Liver (tissue), 9 donors: ENCODE results near the gene PREP. TPM values are rescaled to one million over a fixed set of nuclear protein-coding genes. Genes with fewer than 3 reads are reported as not detected.

Experiments
- DNase-seq: peaks from one replicate; pipeline ENCODE4 v3.0.0-alpha.2; 2017; ENCODE audit warnings: low spot score
- H3K27ac ChIP-seq, 2 donors: one replicate each; pipeline ENCODE4 v1.7.0; 2013; ENCODE audit warnings: inconsistent platforms in 2 of 2, low read length in 2 of 2, control low read depth in 1 of 2, low read depth in 1 of 2, mild to moderate bottlenecking in 1 of 2
- H3K27me3 ChIP-seq, 4 donors: one replicate each; pipeline versions ENCODE4 v1.6.1 to v1.7.0; 2013; ENCODE audit warnings: low read length in 3 of 4, inconsistent platforms in 1 of 4, mild to moderate bottlenecking in 1 of 4, moderate library complexity in 1 of 4; ENCODE audit not compliant: control insufficient read depth in 4 of 4, insufficient read depth in 4 of 4
- H3K36me3 ChIP-seq, 4 donors: one replicate each; pipeline versions ENCODE4 v1.6.1 to v1.7.0; 2013; ENCODE audit warnings: low read length in 3 of 4, mild to moderate bottlenecking in 3 of 4, low read depth in 1 of 4, moderate library complexity in 1 of 4; ENCODE audit not compliant: control insufficient read depth in 4 of 4, insufficient read depth in 3 of 4
- H3K4me1 ChIP-seq, 4 donors: one replicate each; pipeline versions ENCODE4 v1.6.1 to v1.7.0; 2013; ENCODE audit warnings: low read length in 3 of 4, mild to moderate bottlenecking in 3 of 4, moderate library complexity in 1 of 4; ENCODE audit not compliant: control insufficient read depth in 4 of 4, insufficient read depth in 4 of 4
- H3K4me3 ChIP-seq, 3 donors: one replicate each; pipeline versions ENCODE4 v1.6.1 to v1.7.0; 2013; ENCODE audit warnings: low read length in 3 of 3, control low read depth in 1 of 3, low read depth in 1 of 3, mild to moderate bottlenecking in 1 of 3
- H3K9ac ChIP-seq, 2 donors: one replicate each; pipeline ENCODE4 v1.7.0; 2013; ENCODE audit warnings: low read length in 2 of 2, mild to moderate bottlenecking in 2 of 2, moderate library complexity in 2 of 2, control low read depth in 1 of 2, low read depth in 1 of 2
- H3K9me3 ChIP-seq, 4 donors: one replicate each; pipeline versions ENCODE4 v1.6.1 to v1.7.0; 2013; ENCODE audit warnings: low read length in 3 of 4; ENCODE audit not compliant: control insufficient read depth in 4 of 4
- ATF3 ChIP-seq: IDR thresholded peaks from 2 replicates; pipeline ENCODE4 v1.6.1; 2016; ENCODE audit warnings: antibody characterized with exemption
- FOXA1 ChIP-seq: IDR thresholded peaks from 2 replicates; pipeline ENCODE4 v1.6.1; 2016; ENCODE audit warnings: antibody characterized with exemption
- FOXA2 ChIP-seq: IDR thresholded peaks from 2 replicates; pipeline ENCODE4 v1.6.1; 2016; ENCODE audit warnings: antibody characterized with exemption
- HNF4A ChIP-seq, 2 donors: conservative IDR thresholded peaks; 2 replicates each; pipeline ENCODE4 v1.6.1; 2016; ENCODE audit warnings: antibody characterized with exemption in 2 of 2, mild to moderate bottlenecking in 2 of 2
- JUND ChIP-seq, 2 donors: IDR thresholded peaks; 2 replicates each; pipeline ENCODE4 v1.6.1; 2016; ENCODE audit warnings: antibody characterized with exemption in 2 of 2
- MAX ChIP-seq: IDR thresholded peaks from 2 replicates; pipeline ENCODE4 v1.6.1; 2016; ENCODE audit warnings: antibody characterized with exemption
- REST ChIP-seq: IDR thresholded peaks from 2 replicates; pipeline ENCODE4 v1.6.1; 2016; ENCODE audit warnings: antibody characterized with exemption, mild to moderate bottlenecking
- RXRA ChIP-seq, 2 donors: IDR thresholded peaks; 2 replicates each; pipeline ENCODE4 v1.6.1; 2017 to 2018; ENCODE audit warnings: antibody characterized with exemption in 2 of 2, mild to moderate bottlenecking in 1 of 2
- SP1 ChIP-seq: IDR thresholded peaks from 2 replicates; pipeline ENCODE4 v1.6.1; 2018; ENCODE audit warnings: antibody characterized with exemption, mild to moderate bottlenecking
- TAF1 ChIP-seq: conservative IDR thresholded peaks from 2 replicates; pipeline ENCODE4 v1.6.1; 2016; ENCODE audit warnings: antibody characterized with exemption, mild to moderate bottlenecking
- YY1 ChIP-seq: IDR thresholded peaks from 2 replicates; pipeline ENCODE4 v1.6.1; 2016; ENCODE audit warnings: antibody characterized with exemption, mild to moderate bottlenecking
- ZBTB33 ChIP-seq: IDR thresholded peaks from 2 replicates; pipeline ENCODE4 v1.6.1; 2016; ENCODE audit warnings: antibody characterized with exemption
- WGBS: extraction: QIAGEN DNeasy Blood & Tissue Kit; methylation state at CpG from one replicate; pipeline ENCODE4 v1.1.7; 2013; 5-methylcytosine and 5-hydroxymethylcytosine counted together
- polyA plus RNA-seq, 2 donors: library from polyadenylated mRNA; stranded (reverse) in 1 of 2; unstranded in 1 of 2; fragments of 200-250 nt in 1 of 2; fragments of >200 nt in 1 of 2; fragmentation: Nextera tagmentation in 1 of 2; extraction: Ambion mirVana in 1 of 2; gene quantifications; one replicate each; pipeline versions ENCODE4 v1.2.1 to v1.2.3, GENCODE V29; 2013 to 2015
- total RNA-seq, 2 donors: library from RNA; depleted of rRNA; stranded (reverse); fragments of >200 nt; gene quantifications; one replicate each; pipeline ENCODE4 v1.2.3, GENCODE V29; 2014
- donor health status: healthy.
- donor health status: healthy.
- donor health status: healthy.
- donor health status: healthy.
- donor health status: healthy.

PREP gene
- total and polyA plus RNA-seq, 4 donors, result 7.3 to 17.7 (median 13.0) TPM

GRCh38 chr6:105313211-105313610 lies 89.7 kb downstream of the PREP start (continued):
- TF ChIP-seq RXRA (IDR thresholded peaks at IDR 0.05) (no peak), FOXA1 (no peak), FOXA2 (no peak)

GRCh38 chr6:105310947-105311346 lies 91.9 kb downstream of the PREP start:
- Histone ChIP-seq H3K4me3 (no peak overlapping the region), H3K36me3 (peaks cover 0 to 5% (median 1%) of the 10 kb centered on the region in 4 donors), H3K4me1 (no peaks in the 10 kb centered on the region), H3K27me3 (no peaks in the 10 kb centered on the region), H3K9me3 (no peaks in the 10 kb centered on the region), H3K27ac (no peak overlapping the region), H3K9ac (no peak overlapping the region)
- TF ChIP-seq HNF4A (conservative IDR thresholded peaks at IDR 0.05) (no peak), MAX (no peak), REST (no peak), SP1 (no peak), FOXA1 (no peak), ZBTB33 (no peak), ATF3 (no peak), YY1 (no peak), JUND (IDR thresholded peaks at IDR 0.05) (no peak), RXRA (IDR thresholded peaks at IDR 0.05) (no peak), FOXA2 (no peak)
- no peak for DNase-seq
- WGBS, result 93% methylated on average over 3 of the region's 3 CpGs

- H3K36me3 ChIP-seq, result peaks cover 0 to 5% (median 1%) of the 10 kb centered on the region in 4 donors
- 76% methylated on average over 1 of the region's 1 CpG for WGBS
- TF ChIP-seq TAF1 (no peak), FOXA2 (no peak), ZBTB33 (no peak), MAX (no peak)
These were observed 92.5 kb downstream of the PREP start for GRCh38 chr6:105310371-105310770.

More at GRCh38 chr6:105310371-105310770, 92.5 kb downstream of the PREP start:
- no peaks in the 10 kb centered on the region for H3K4me1 ChIP-seq
- no peaks in the 10 kb centered on the region for H3K27me3 ChIP-seq
- no peak for DNase-seq
- H3K9ac ChIP-seq, result no peak overlapping the region
- no peak overlapping the region for H3K27ac ChIP-seq
- H3K9me3 ChIP-seq, result no peaks in the 10 kb centered on the region
- no peak overlapping the region for H3K4me3 ChIP-seq
